ENCODE data around the gene ZDHHC17. TPM values are rescaled to one million over a fixed set of nuclear protein-coding genes. Genes with fewer than 3 reads are reported as not detected.

Gene ZDHHC17
- total and polyA plus RNA-seq, 4 donors, result 3.4 to 91.2 (median 15.2) TPM

- 70% methylated on average over 4 of the region's 4 CpGs for WGBS
- H3K9me3 ChIP-seq (ENCODE audit: control insufficient read depth in 4 of 4, low read length in 3 of 4), result no peaks in the 10 kb centered on the region
- peaks cover 0 to 5% (median 2%) of the 10 kb centered on the region in 4 donors for H3K36me3 ChIP-seq (ENCODE audit: control insufficient read depth in 4 of 4, insufficient read depth in 3 of 4, low read depth in 1 of 4, low read length in 3 of 4)
- H3K27me3 ChIP-seq (ENCODE audit: control insufficient read depth in 4 of 4, insufficient read depth in 4 of 4, low read length in 3 of 4), result no peaks in the 10 kb centered on the region
- H3K4me1 ChIP-seq (ENCODE audit: control insufficient read depth in 4 of 4, insufficient read depth in 4 of 4, low read length in 3 of 4), result no peaks in the 10 kb centered on the region
- DNase-seq (ENCODE audit: low spot score), result no peak
- H3K4me3 ChIP-seq (ENCODE audit: low read depth in 1 of 3, low read length in 3 of 3), result no peak overlapping the region
- no peak for TF ChIP-seq TAF1 (conservative IDR thresholded peaks at IDR 0.05)
- TF ChIP-seq NR2F2 (IDR thresholded peaks at IDR 0.05), result no peak
- no peak for TF ChIP-seq GABPA (IDR thresholded peaks at IDR 0.05 in 1 of 2, conservative IDR thresholded peaks at IDR 0.05 in 1 of 2)
- no peak for TF ChIP-seq RXRA (IDR thresholded peaks at IDR 0.05)
- no peak for TF ChIP-seq YY1 (IDR thresholded peaks at IDR 0.05)
- TF ChIP-seq HNF4G (IDR thresholded peaks at IDR 0.05), result no peak
- TF ChIP-seq SP1 (IDR thresholded peaks at IDR 0.05), result no peak
- TF ChIP-seq MAX (IDR thresholded peaks at IDR 0.05), result no peak
- no peak for TF ChIP-seq RAD21 (IDR thresholded peaks at IDR 0.05)
- no peak for TF ChIP-seq FOXA1 (IDR thresholded peaks at IDR 0.05)
- H3K27ac ChIP-seq (ENCODE audit: low read depth in 1 of 2, low read length in 2 of 2), result no peak overlapping the region
- no peak overlapping the region for H3K9ac ChIP-seq (ENCODE audit: low read depth in 1 of 2, low read length in 2 of 2)
Measured at GRCh38 chr12:76863837-76864236, 99.9 kb downstream of the ZDHHC17 start.

- Histone ChIP-seq H3K4me3 (ENCODE audit: low read depth in 1 of 3, low read length in 3 of 3) (no peak overlapping the region), H3K9me3 (ENCODE audit: control insufficient read depth in 4 of 4, low read length in 3 of 4) (no peaks in the 10 kb centered on the region), H3K27me3 (ENCODE audit: control insufficient read depth in 4 of 4, insufficient read depth in 4 of 4, low read length in 3 of 4) (no peaks in the 10 kb centered on the region), H3K27ac (ENCODE audit: low read depth in 1 of 2, low read length in 2 of 2) (no peak overlapping the region), H3K4me1 (ENCODE audit: control insufficient read depth in 4 of 4, insufficient read depth in 4 of 4, low read length in 3 of 4) (no peaks in the 10 kb centered on the region), H3K9ac (ENCODE audit: low read depth in 1 of 2, low read length in 2 of 2) (no peak overlapping the region), H3K36me3 (ENCODE audit: control insufficient read depth in 4 of 4, insufficient read depth in 3 of 4, low read depth in 1 of 4, low read length in 3 of 4) (no peaks in the 10 kb centered on the region)
- DNase-seq (ENCODE audit: low spot score), result no peak
- WGBS, result 89% methylated on average over 2 of the region's 2 CpGs
- no peak for TF ChIP-seq NR2F2 (IDR thresholded peaks at IDR 0.05)
- no peak for TF ChIP-seq SP1 (IDR thresholded peaks at IDR 0.05)
- no peak for TF ChIP-seq RAD21 (IDR thresholded peaks at IDR 0.05)
- no peak for TF ChIP-seq RXRA (IDR thresholded peaks at IDR 0.05)
- TF ChIP-seq ZBTB33 (IDR thresholded peaks at IDR 0.05), result no peak
- TF ChIP-seq MAX (IDR thresholded peaks at IDR 0.05), result no peak
- no peak for TF ChIP-seq JUND (IDR thresholded peaks at IDR 0.05)
- no peak for TF ChIP-seq HNF4A (conservative IDR thresholded peaks at IDR 0.05)
- no peak for TF ChIP-seq CTCF (IDR thresholded peaks at IDR 0.05; ENCODE audit: low read depth, low read length, missing input control)
- TF ChIP-seq FOXA2 (IDR thresholded peaks at IDR 0.05), result no peak
Measured at GRCh38 chr12:76864791-76865400, 101.0 kb downstream of the ZDHHC17 start.

All from liver (tissue), 9 donors.